Neural progenitor cell (in vitro differentiated cells): ENCODE results near the gene MYMK. TPM values are rescaled to one million over a fixed set of nuclear protein-coding genes. Genes with fewer than 3 reads are reported as not detected.

Experiments used
- DNase-seq: peaks from one replicate; pipeline ENCODE4 v3.0.0-alpha.2; 2016; ENCODE audit warnings: low spot score
- H2AFZ ChIP-seq: fragments of 200-600 bp; sonication (generic); replicated peaks from 2 replicates; pipeline ENCODE4 v1.6.1; 2016; ENCODE audit warnings: antibody characterized with exemption
- H3F3A ChIP-seq: fragments of 200-600 bp; sonication (generic); 2 replicates; pipeline ENCODE4 v1.6.1; 2016; ENCODE audit warnings: antibody characterized with exemption, low read depth
- H3K27ac ChIP-seq: fragments of 200-600 bp; sonication (generic); 2 replicates; pipeline ENCODE4 v1.5.1; 2016; ENCODE audit warnings: mild to moderate bottlenecking
- H3K27me3 ChIP-seq: fragments of 200-600 bp; sonication (generic); 2 replicates; pipeline ENCODE4 v1.6.1; 2016; ENCODE audit warnings: mild to moderate bottlenecking, moderate library complexity
- H3K36me3 ChIP-seq: fragments of 200-600 bp; sonication (generic); 2 replicates; pipeline ENCODE4 v1.5.1; 2016
- H3K4me1 ChIP-seq: fragments of 200-600 bp; sonication (generic); 2 replicates; pipeline ENCODE4 v1.6.1; 2016; ENCODE audit warnings: mixed run types
- H3K4me2 ChIP-seq: fragments of 200-600 bp; sonication (generic); 2 replicates; pipeline ENCODE4 v1.6.1; 2016
- H3K4me3 ChIP-seq: fragments of 200-600 bp; sonication (generic); 2 replicates; pipeline ENCODE4 v1.5.1; 2016
- H3K79me2 ChIP-seq: fragments of 200-600 bp; sonication (generic); 2 replicates; pipeline ENCODE4 v1.6.1; 2016; ENCODE audit warnings: low read depth
- H3K9ac ChIP-seq: fragments of 200-600 bp; sonication (generic); 2 replicates; pipeline ENCODE4 v1.6.1; 2016
- H3K9me3 ChIP-seq: fragments of 200-600 bp; sonication (generic); 2 replicates; pipeline ENCODE4 v1.5.1; 2016; ENCODE audit warnings: low read depth
- H4K20me1 ChIP-seq: fragments of 200-600 bp; sonication (generic); 2 replicates; pipeline ENCODE4 v1.6.1; 2016; ENCODE audit warnings: low read depth
- H3K27ac Mint-ChIP-seq: 3 replicates; pipeline ENCODE4 v1.8.0; 2021; ENCODE audit warnings: mixed read lengths
- H3K27me3 Mint-ChIP-seq: 2 replicates; pipeline ENCODE4 v1.8.0; 2022; ENCODE audit warnings: low read depth, mild to moderate bottlenecking, inconsistent platforms, moderate library complexity, mixed read lengths; ENCODE audit not compliant: insufficient read depth
- H3K36me3 Mint-ChIP-seq: 3 replicates; pipeline ENCODE4 v1.8.0; 2021; ENCODE audit warnings: mixed read lengths
- H3K4me1 Mint-ChIP-seq: 3 replicates; pipeline ENCODE4 v1.8.0; 2021; ENCODE audit warnings: mixed read lengths
- H3K4me3 Mint-ChIP-seq: 3 replicates; pipeline ENCODE4 v1.8.0; 2021; ENCODE audit warnings: mild to moderate bottlenecking, moderate library complexity, mixed read lengths
- H3K9me3 Mint-ChIP-seq: 3 replicates; pipeline ENCODE4 v1.8.0; 2020; ENCODE audit warnings: mixed read lengths
- CTCF ChIP-seq: fragments of 200-600 bp; sonication (generic); IDR thresholded peaks from 2 replicates; pipeline ENCODE4 v1.5.1; 2017; ENCODE audit warnings: antibody characterized with exemption, mild to moderate bottlenecking
- EZH2 ChIP-seq: fragments of 200-600 bp; sonication (generic); IDR thresholded peaks from 2 replicates; pipeline ENCODE4 v1.6.1; 2017; ENCODE audit warnings: antibody characterized with exemption, mild to moderate bottlenecking, moderate library complexity
- EZH2phosphoT487 ChIP-seq: fragments of 200-600 bp; sonication (generic); IDR thresholded peaks from 2 replicates; pipeline ENCODE4 v1.6.1; 2017; ENCODE audit warnings: antibody characterized with exemption
- total RNA-seq: library from RNA; depleted of rRNA; stranded (reverse); fragments of >200 nt; gene quantifications from 2 replicates; pipeline ENCODE4 v1.2.3, GENCODE V29; 2015; ENCODE audit warnings: low replicate concordance

MYMK gene
- total RNA-seq, 1 donor from 2014 or later, result not detected

- H3K4me2 ChIP-seq, result no peak overlapping the region
- H3K9ac ChIP-seq, result no peak overlapping the region
- no peaks in the 10 kb centered on the region for H3K79me2 ChIP-seq
- H3K27ac ChIP-seq, result no peak overlapping the region
- H3K9me3 ChIP-seq, result no peaks in the 10 kb centered on the region
- no peak overlapping the region for H3K27ac Mint-ChIP-seq
- no peaks in the 10 kb centered on the region for H3K36me3 ChIP-seq
- peaks cover 5% of the 10 kb centered on the region for H3F3A ChIP-seq
- H3K36me3 Mint-ChIP-seq, result no peaks in the 10 kb centered on the region
- no peak overlapping the region for H3K4me3 Mint-ChIP-seq
- no peaks in the 10 kb centered on the region for H3K27me3 ChIP-seq
- H3K4me3 ChIP-seq, result no peak overlapping the region
- DNase-seq, result no peak
- peaks cover 10% of the 10 kb centered on the region for H3K27me3 Mint-ChIP-seq
- no peak overlapping the region for H2AFZ ChIP-seq
- H4K20me1 ChIP-seq, result no peaks in the 10 kb centered on the region
- peaks cover 7% of the 10 kb centered on the region for H3K4me1 ChIP-seq
- H3K4me1 Mint-ChIP-seq, result peaks cover 11% of the 10 kb centered on the region
- H3K9me3 Mint-ChIP-seq, result no peaks in the 10 kb centered on the region
- TF ChIP-seq CTCF (no peak), EZH2phosphoT487 (no peak), EZH2 (no peak)
Observed at GRCh38 chr9:133551446-133551845, 26.7 kb upstream of the MYMK start.

GRCh38 chr9:133547116-133547515 is 22.4 kb upstream of the MYMK start:
- Histone ChIP-seq H4K20me1 (no peaks in the 10 kb centered on the region), H3F3A (no peaks in the 10 kb centered on the region), H3K4me3 (no peak overlapping the region), H3K79me2 (no peaks in the 10 kb centered on the region), H2AFZ (no peak overlapping the region), H3K4me2 (no peak overlapping the region), H3K9me3 (no peaks in the 10 kb centered on the region), H3K4me1 (no peaks in the 10 kb centered on the region), H3K9ac (no peak overlapping the region), H3K27ac (no peak overlapping the region), H3K36me3 (no peaks in the 10 kb centered on the region), H3K27me3 (no peaks in the 10 kb centered on the region)
- Mint-ChIP-seq H3K4me3 (no peak overlapping the region), H3K4me1 (peaks cover 5% of the 10 kb centered on the region), H3K27ac (no peak overlapping the region), H3K9me3 (no peaks in the 10 kb centered on the region), H3K36me3 (no peaks in the 10 kb centered on the region), H3K27me3 (peaks cover 2% of the 10 kb centered on the region)
- DNase-seq, result no peak
- TF ChIP-seq CTCF (no peak), EZH2phosphoT487 (no peak), EZH2 (no peak)

- Mint-ChIP-seq H3K4me1 (peaks cover 5% of the 10 kb centered on the region), H3K27me3 (peaks cover 2% of the 10 kb centered on the region), H3K9me3 (no peaks in the 10 kb centered on the region), H3K36me3 (no peaks in the 10 kb centered on the region), H3K27ac (no peak overlapping the region), H3K4me3 (no peak overlapping the region)
- H4K20me1 ChIP-seq, result no peaks in the 10 kb centered on the region
- no peaks in the 10 kb centered on the region for H3F3A ChIP-seq
- H3K9ac ChIP-seq, result no peak overlapping the region
- TF ChIP-seq EZH2phosphoT487 (no peak), EZH2 (no peak), CTCF (no peak)
- no peak overlapping the region for H3K27ac ChIP-seq
- no peak overlapping the region for H3K4me3 ChIP-seq
- no peaks in the 10 kb centered on the region for H3K79me2 ChIP-seq
- no peaks in the 10 kb centered on the region for H3K9me3 ChIP-seq
- H3K4me2 ChIP-seq, result no peak overlapping the region
- DNase-seq, result no peak
- H3K36me3 ChIP-seq, result no peaks in the 10 kb centered on the region
- H3K27me3 ChIP-seq, result no peaks in the 10 kb centered on the region
- H2AFZ ChIP-seq, result no peak overlapping the region
- no peaks in the 10 kb centered on the region for H3K4me1 ChIP-seq
Observed at GRCh38 chr9:133546287-133546680, 21.5 kb upstream of the MYMK start.
